ENCODE results near the gene WDR64.

DNA sequence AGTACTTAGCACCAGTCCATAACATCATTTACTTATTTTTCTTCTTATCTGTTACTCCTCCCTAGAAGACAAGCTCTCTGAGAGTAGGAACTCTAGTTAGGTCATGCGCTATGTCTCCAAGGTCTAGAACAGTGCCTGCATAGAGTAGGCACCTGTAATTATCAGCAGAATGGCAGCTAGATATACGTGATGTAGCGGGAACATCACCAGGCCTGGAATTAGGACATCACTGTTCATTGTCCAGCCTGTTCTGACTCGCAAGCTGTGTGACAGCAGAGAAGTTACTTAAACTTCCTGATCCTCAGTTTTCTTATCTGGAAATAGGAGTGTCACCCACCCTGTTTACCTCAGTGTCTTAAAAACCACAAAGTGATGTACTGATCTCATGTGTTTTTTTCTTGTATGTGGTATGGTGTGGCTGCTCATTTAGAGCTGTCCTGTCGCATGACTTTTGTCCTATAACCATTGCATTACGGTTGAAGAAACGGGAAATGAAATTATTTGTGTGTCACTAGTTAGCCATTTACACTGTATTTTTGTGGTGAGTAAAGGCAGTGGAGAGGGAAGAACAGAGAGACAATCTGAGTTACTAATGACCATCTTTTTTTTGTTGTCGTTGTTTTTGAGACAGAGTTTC, 158.8 kb downstream of the WDR64 start:
- TF ChIP-seq POLR2AphosphoS5 (IDR thresholded peaks at IDR 0.05) (no peak), POLR2A (IDR thresholded peaks at IDR 0.05) (no peak), EP300 (IDR thresholded peaks at IDR 0.05) (no peak)
- TF ChIP-seq, protein P1, sequence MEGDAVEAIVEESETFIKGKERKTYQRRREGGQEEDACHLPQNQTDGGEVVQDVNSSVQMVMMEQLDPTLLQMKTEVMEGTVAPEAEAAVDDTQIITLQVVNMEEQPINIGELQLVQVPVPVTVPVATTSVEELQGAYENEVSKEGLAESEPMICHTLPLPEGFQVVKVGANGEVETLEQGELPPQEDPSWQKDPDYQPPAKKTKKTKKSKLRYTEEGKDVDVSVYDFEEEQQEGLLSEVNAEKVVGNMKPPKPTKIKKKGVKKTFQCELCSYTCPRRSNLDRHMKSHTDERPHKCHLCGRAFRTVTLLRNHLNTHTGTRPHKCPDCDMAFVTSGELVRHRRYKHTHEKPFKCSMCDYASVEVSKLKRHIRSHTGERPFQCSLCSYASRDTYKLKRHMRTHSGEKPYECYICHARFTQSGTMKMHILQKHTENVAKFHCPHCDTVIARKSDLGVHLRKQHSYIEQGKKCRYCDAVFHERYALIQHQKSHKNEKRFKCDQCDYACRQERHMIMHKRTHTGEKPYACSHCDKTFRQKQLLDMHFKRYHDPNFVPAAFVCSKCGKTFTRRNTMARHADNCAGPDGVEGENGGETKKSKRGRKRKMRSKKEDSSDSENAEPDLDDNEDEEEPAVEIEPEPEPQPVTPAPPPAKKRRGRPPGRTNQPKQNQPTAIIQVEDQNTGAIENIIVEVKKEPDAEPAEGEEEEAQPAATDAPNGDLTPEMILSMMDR (IDR thresholded peaks at IDR 0.05): no peak
